Activated T-cell treated with anti-CD3 and anti-CD28 coated beads, Interleukin-2, amount 50 U/mL, for 4 hours (primary cell): Measurements from ENCODE around the gene GAGE12F. TPM values are rescaled to one million over a fixed set of nuclear protein-coding genes. Genes with fewer than 3 reads are reported as not detected.
"Not testable (repeated sequence)": the region's sequence is repeated elsewhere in the genome, so short reads cannot be mapped to it uniquely, and the experiment has no call there.

ENCODE experiments used
- ATAC-seq, 2 donors: fragments of 200-7000 bp; cut with Tn5 transposase; one replicate each; pipeline ENCODE4 v1.10.0; 2021
- DNase-seq: peaks from one replicate; pipeline ENCODE4 v3.0.0-alpha.2; 2020
- H3K27me3 Mint-ChIP-seq: one replicate; pipeline ENCODE4 v1.8.0; 2021; ENCODE audit warnings: low read depth, mixed read lengths
- H3K36me3 Mint-ChIP-seq: one replicate; pipeline ENCODE4 v1.8.0; 2022; ENCODE audit warnings: mixed read lengths; ENCODE audit not compliant: insufficient read depth
- H3K4me1 Mint-ChIP-seq: one replicate; pipeline ENCODE4 v1.8.0; 2021; ENCODE audit warnings: low read depth, mixed read lengths
- H3K4me3 Mint-ChIP-seq: one replicate; pipeline ENCODE4 v1.8.0; 2021; ENCODE audit warnings: mild to moderate bottlenecking, moderate library complexity, mixed read lengths
- H3K9me3 Mint-ChIP-seq: one replicate; pipeline ENCODE4 v1.8.0; 2021; ENCODE audit warnings: mixed read lengths
- total RNA-seq, 3 donors: library from RNA; stranded (reverse); gene quantifications; one replicate each; pipeline ENCODE4 v1.2.1, GENCODE V29; 2021

Gene GAGE12F, protein sequence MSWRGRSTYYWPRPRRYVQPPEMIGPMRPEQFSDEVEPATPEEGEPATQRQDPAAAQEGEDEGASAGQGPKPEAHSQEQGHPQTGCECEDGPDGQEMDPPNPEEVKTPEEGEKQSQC
- under 1 TPM in 1 of 3 donors, not detected in 2; 0.42 TPM for total RNA-seq

DNA sequence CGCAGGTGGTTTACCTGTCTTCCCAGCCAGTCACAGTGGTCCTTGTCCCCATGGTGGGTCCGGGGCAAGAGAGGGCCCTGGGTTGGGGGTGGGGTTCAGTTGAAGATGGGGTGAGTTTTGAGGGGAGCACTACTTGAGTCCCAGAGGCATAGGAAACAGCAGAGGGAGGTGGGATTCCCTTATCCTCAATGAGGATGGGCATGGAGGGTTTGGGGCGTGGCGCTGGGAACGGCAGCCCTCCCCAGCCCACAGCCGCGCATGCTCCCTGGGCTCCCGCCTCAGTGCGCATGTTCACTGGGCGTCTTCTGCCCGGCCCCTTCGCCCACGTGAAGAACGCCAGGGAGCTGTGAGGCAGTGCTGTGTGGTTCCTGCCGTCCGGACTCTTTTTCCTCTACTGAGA is at the start of gene GAGE12F:
TSS of gene GAGE12F (plus strand) at position 301 of the 400 bp plus-strand sequence. CDS start 1,155 bp downstream, outside the sequence.
- not testable (repeated sequence) for H3K4me1 Mint-ChIP-seq, H3K36me3 Mint-ChIP-seq, H3K27me3 Mint-ChIP-seq, H3K4me3 Mint-ChIP-seq, DNase-seq, H3K9me3 Mint-ChIP-seq, ATAC-seq

GRCh38 chrX:49531877-49532276 is 28.8 kb upstream of the GAGE12F start, which contains the start of gene GAGE12C:
GAGE12C (plus strand) TSS chrX:49532177; CDS start chrX:49533332, 1,155 bp downstream.
- H3K27me3 Mint-ChIP-seq, H3K4me3 Mint-ChIP-seq, ATAC-seq, H3K9me3 Mint-ChIP-seq, H3K36me3 Mint-ChIP-seq, DNase-seq, H3K4me1 Mint-ChIP-seq: not testable (repeated sequence)

GRCh38 chrX:49541433-49541832 is 19.2 kb upstream of the GAGE12F start, which contains the start of gene GAGE12D:
GAGE12D (plus strand) TSS chrX:49541733; CDS start chrX:49542888, 1,155 bp downstream.
- ATAC-seq, DNase-seq, H3K9me3 Mint-ChIP-seq, H3K4me3 Mint-ChIP-seq, H3K4me1 Mint-ChIP-seq, H3K36me3 Mint-ChIP-seq, H3K27me3 Mint-ChIP-seq: not testable (repeated sequence)

- H3K36me3 Mint-ChIP-seq, ATAC-seq, H3K4me3 Mint-ChIP-seq, H3K9me3 Mint-ChIP-seq, H3K4me1 Mint-ChIP-seq, DNase-seq, H3K27me3 Mint-ChIP-seq: not testable (repeated sequence)
Observed at GRCh38 chrX:49550989-49551388, 9.7 kb upstream of the GAGE12F start, which contains the start of gene GAGE12E. GAGE12E (plus strand) TSS chrX:49551289; CDS start chrX:49552444, 1,155 bp downstream.

- H3K9me3 Mint-ChIP-seq, DNase-seq, ATAC-seq, H3K36me3 Mint-ChIP-seq, H3K4me3 Mint-ChIP-seq, H3K4me1 Mint-ChIP-seq, H3K27me3 Mint-ChIP-seq: not testable (repeated sequence)
Observed at GRCh38 chrX:49568728-49569127, 8.1 kb downstream of the GAGE12F start.

DNA sequence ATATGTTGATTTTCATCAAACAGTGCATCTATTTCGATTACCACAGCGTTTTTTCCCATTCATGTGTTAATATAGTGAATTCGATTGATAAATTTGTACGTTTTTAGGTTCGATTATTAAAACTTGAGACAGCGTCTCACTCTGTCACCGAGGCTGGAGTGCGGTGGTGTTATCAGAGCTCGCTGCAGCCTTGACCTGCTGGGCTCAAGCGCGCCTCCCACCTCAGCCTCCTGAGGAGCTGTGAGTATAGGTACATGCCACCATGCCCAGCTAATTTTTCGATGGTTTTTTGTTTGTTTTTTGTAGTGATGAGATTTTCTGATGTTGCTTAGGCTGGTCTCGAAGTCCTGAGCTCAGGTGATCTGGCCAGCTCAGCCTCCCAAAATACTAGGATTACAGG is 8.5 kb downstream of the GAGE12F start:
- ATAC-seq, H3K27me3 Mint-ChIP-seq, H3K9me3 Mint-ChIP-seq, DNase-seq, H3K4me3 Mint-ChIP-seq, H3K4me1 Mint-ChIP-seq, H3K36me3 Mint-ChIP-seq: not testable (repeated sequence)

DNA sequence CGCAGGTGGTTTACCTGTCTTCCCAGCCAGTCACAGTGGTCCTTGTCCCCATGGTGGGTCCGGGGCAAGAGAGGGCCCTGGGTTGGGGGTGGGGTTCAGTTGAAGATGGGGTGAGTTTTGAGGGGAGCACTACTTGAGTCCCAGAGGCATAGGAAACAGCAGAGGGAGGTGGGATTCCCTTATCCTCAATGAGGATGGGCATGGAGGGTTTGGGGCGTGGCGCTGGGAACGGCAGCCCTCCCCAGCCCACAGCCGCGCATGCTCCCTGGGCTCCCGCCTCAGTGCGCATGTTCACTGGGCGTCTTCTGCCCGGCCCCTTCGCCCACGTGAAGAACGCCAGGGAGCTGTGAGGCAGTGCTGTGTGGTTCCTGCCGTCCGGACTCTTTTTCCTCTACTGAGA is 9.5 kb downstream of the GAGE12F start, which contains the start of gene GAGE12G:
TSS of gene GAGE12G (plus strand) at position 301 of the 400 bp plus-strand sequence. CDS start 1,155 bp downstream, outside the sequence.
- not testable (repeated sequence) for H3K4me1 Mint-ChIP-seq, H3K27me3 Mint-ChIP-seq, H3K4me3 Mint-ChIP-seq, ATAC-seq, H3K36me3 Mint-ChIP-seq, DNase-seq, H3K9me3 Mint-ChIP-seq

- not testable (repeated sequence) for H3K4me3 Mint-ChIP-seq, H3K9me3 Mint-ChIP-seq, DNase-seq, H3K27me3 Mint-ChIP-seq, H3K36me3 Mint-ChIP-seq, ATAC-seq, H3K4me1 Mint-ChIP-seq
Observed at GRCh38 chrX:49579649-49580048, 19.0 kb downstream of the GAGE12F start, which contains the start of gene GAGE12H. GAGE12H (plus strand) TSS chrX:49579949; CDS start chrX:49581104, 1,155 bp downstream.

GRCh38 chrX:49589196-49589595 is 28.6 kb downstream of the GAGE12F start, which contains the start of gene GAGE2A:
GAGE2A (plus strand) TSS chrX:49589496; CDS start chrX:49590651, 1,155 bp downstream.
- not testable (repeated sequence) for H3K4me3 Mint-ChIP-seq, ATAC-seq, DNase-seq, H3K9me3 Mint-ChIP-seq, H3K36me3 Mint-ChIP-seq, H3K4me1 Mint-ChIP-seq, H3K27me3 Mint-ChIP-seq

- not testable (repeated sequence) for H3K9me3 Mint-ChIP-seq, ATAC-seq, H3K27me3 Mint-ChIP-seq, H3K36me3 Mint-ChIP-seq, DNase-seq, H3K4me3 Mint-ChIP-seq, H3K4me1 Mint-ChIP-seq
Observed at GRCh38 chrX:49589769-49590478, 29.3 kb downstream of the GAGE12F start.

- H3K36me3 Mint-ChIP-seq, DNase-seq: not testable (repeated sequence)
Observed at GRCh38 chrX:49590488-49590887, 29.8 kb downstream of the GAGE12F start.

DNA sequence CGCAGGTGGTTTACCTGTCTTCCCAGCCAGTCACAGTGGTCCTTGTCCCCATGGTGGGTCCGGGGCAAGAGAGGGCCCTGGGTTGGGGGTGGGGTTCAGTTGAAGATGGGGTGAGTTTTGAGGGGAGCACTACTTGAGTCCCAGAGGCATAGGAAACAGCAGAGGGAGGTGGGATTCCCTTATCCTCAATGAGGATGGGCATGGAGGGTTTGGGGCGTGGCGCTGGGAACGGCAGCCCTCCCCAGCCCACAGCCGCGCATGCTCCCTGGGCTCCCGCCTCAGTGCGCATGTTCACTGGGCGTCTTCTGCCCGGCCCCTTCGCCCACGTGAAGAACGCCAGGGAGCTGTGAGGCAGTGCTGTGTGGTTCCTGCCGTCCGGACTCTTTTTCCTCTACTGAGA is 38.1 kb downstream of the GAGE12F start, which contains the start of gene GAGE1:
TSS of gene GAGE1 (plus strand) at position 301 of the 400 bp plus-strand sequence. CDS start 1,155 bp downstream, outside the sequence.
- not testable (repeated sequence) for H3K4me3 Mint-ChIP-seq, H3K4me1 Mint-ChIP-seq, ATAC-seq, H3K9me3 Mint-ChIP-seq, H3K27me3 Mint-ChIP-seq, DNase-seq, H3K36me3 Mint-ChIP-seq

More at GRCh38 chrX:49590488-49590887, 29.8 kb downstream of the GAGE12F start:
- H3K4me1 Mint-ChIP-seq, ATAC-seq, H3K27me3 Mint-ChIP-seq, H3K4me3 Mint-ChIP-seq, H3K9me3 Mint-ChIP-seq: not testable (repeated sequence)

- H3K9me3 Mint-ChIP-seq: no peaks in the 10 kb centered on the region
- ATAC-seq: no peak
- H3K4me3 Mint-ChIP-seq: no peak overlapping the region
- H3K4me1 Mint-ChIP-seq: no peaks in the 10 kb centered on the region
- no peaks in the 10 kb centered on the region for H3K36me3 Mint-ChIP-seq
- no peaks in the 10 kb centered on the region for H3K27me3 Mint-ChIP-seq
- DNase-seq: no peak
Observed at GRCh38 chrX:49610718-49611310, 50.2 kb downstream of the GAGE12F start.
